NOMO-1 treated with DMSO at 0.1 percent for 48 hours (cell line): ENCODE results near the gene UBA6.
A peak's percentile ranks its signal among the peaks of the same experiment; 100 is the strongest.
"Not testable (repeated sequence)": the region's sequence is repeated elsewhere in the genome, so short reads cannot be mapped to it uniquely, and the experiment has no call there.

Source experiments
- DNase-seq: peaks from one replicate; lab custom pipeline; 2025; ENCODE audit not compliant: unreplicated experiment; lab: John Stamatoyannopoulos, UW

Gene UBA6

GRCh38 chr4:67714248-67714583 lies 13.3 kb upstream of the UBA6 start:
- DNase-seq: no peak

GRCh38 chr4:67713529-67714247 lies 12.7 kb upstream of the UBA6 start:
- DNase-seq: no peak

- no peak for DNase-seq
Observed at GRCh38 chr4:67712650-67713528, 11.9 kb upstream of the UBA6 start.

GRCh38 chr4:67712000-67712625 lies 11.2 kb upstream of the UBA6 start:
- no peak for DNase-seq

- not testable (repeated sequence) for DNase-seq
Observed at GRCh38 chr4:67706682-67707081, 5.7 kb upstream of the UBA6 start.

- no peak for DNase-seq
Observed at GRCh38 chr4:67704843-67705242, 3.9 kb upstream of the UBA6 start.

- no peak for DNase-seq
Observed at GRCh38 chr4:67702166-67702565, 1.2 kb upstream of the UBA6 start.

GRCh38 chr4:67701517-67701850 lies 529 bp upstream of the UBA6 start:
- DNase-seq: peak; percentile 22

GRCh38 chr4:67700116-67700737 lies 728 bp downstream of the UBA6 start:
- DNase-seq: peak; percentile 57

- DNase-seq: no peak
Observed at GRCh38 chr4:67699603-67700002, 1.4 kb downstream of the UBA6 start.

- no peak for DNase-seq
Observed at GRCh38 chr4:67697860-67698687, 2.9 kb downstream of the UBA6 start.

- no peak for DNase-seq
Observed at GRCh38 chr4:67696061-67696460, 4.9 kb downstream of the UBA6 start.

- no peak for DNase-seq
Observed at GRCh38 chr4:67694662-67695061, 6.3 kb downstream of the UBA6 start.

GRCh38 chr4:67691328-67691727 lies 9.6 kb downstream of the UBA6 start:
- DNase-seq: no peak

GRCh38 chr4:67687636-67688035 lies 13.3 kb downstream of the UBA6 start:
- no peak for DNase-seq

- no peak for DNase-seq
Observed at GRCh38 chr4:67685532-67685859, 15.5 kb downstream of the UBA6 start.

- DNase-seq: no peak
Observed at GRCh38 chr4:67684839-67685531, 16.0 kb downstream of the UBA6 start.

- DNase-seq: no peak
Observed at GRCh38 chr4:67682266-67682665, 18.7 kb downstream of the UBA6 start.

- no peak for DNase-seq
Observed at GRCh38 chr4:67680581-67681222, 20.3 kb downstream of the UBA6 start.

GRCh38 chr4:67678612-67679011 lies 22.3 kb downstream of the UBA6 start:
- DNase-seq: no peak
